ENCODE data around the gene RBM45.

The RBM45 gene

DNA sequence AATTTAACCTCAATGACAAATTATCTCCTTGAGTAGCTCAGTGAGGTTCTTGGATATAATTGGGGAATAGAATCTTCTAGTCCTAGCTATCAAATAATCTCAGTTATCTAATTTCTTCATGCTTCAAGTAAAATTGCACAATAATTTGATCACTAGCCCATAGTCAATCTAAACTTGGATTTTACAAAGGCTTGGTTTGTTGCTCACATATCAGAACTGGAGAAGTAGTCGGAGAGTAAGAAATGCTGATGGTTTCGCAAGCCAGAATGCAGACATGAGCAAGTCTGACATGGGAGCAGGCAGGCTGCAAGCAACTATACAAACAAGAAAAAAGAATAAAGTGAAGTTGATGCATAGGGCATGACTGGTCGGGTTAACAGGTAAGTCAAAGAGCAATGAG lies 28.0 kb upstream of the RBM45 start:
- TF ChIP-seq CTCF (IDR thresholded peaks at IDR 0.05; ENCODE audit: low read depth, low read length), result no peak

GRCh38 chr2:178088774-178089270 lies 23.4 kb upstream of the RBM45 start:
- no peak overlapping the region for H3K4me3 ChIP-seq (ENCODE audit: low read depth, low read length)
- no peak for TF ChIP-seq CTCF (IDR thresholded peaks at IDR 0.05; ENCODE audit: low read depth, low read length)

More for the DNA sequence above, 28.0 kb upstream of the RBM45 start:
- no peak overlapping the region for H3K4me3 ChIP-seq (ENCODE audit: low read depth, low read length)

DNA sequence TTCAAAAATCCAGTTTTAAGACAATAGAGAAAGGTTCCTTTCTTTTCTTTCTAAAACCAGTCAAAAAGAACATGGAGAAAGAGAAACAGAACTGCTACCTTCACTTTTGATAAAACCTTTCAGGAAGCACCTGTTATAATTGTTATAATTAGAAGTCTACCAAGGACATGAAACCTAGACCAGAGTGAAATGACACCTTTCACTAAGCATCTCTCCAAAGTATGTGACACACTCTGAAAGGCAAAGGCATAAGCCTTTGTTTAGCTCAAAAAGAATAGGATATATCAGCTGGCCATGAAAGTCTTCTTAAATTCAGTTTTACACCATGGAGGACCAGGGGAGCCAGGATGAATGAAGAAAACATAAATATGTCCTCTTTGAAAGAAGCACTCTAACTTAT lies 18.8 kb upstream of the RBM45 start:
- H3K4me3 ChIP-seq (ENCODE audit: low read depth, low read length), result no peak overlapping the region
- TF ChIP-seq CTCF (IDR thresholded peaks at IDR 0.05; ENCODE audit: low read depth, low read length), result no peak

- no peak overlapping the region for H3K4me3 ChIP-seq (ENCODE audit: low read depth, low read length)
- no peak for TF ChIP-seq CTCF (IDR thresholded peaks at IDR 0.05; ENCODE audit: low read depth, low read length)
These were observed 10.7 kb upstream of the RBM45 start for GRCh38 chr2:178101321-178102079.

DNA sequence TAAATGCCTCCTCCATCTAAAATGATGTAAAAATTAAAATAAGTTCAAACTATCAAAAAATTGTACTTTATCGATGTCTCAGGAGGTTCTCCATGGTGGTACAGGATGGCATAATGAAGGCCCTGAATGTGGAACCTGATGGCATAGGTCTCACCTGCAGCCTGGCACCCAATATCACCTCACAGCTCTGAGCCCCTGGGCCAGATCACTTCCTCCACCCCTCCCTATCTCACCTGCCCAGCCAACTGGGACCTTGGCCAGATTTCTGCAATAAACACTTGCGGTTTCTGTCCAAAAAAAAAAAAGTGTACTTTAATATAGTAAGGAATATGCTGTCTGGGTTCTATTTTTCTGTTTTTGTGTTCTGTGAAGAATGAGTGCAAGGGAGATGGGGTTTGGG lies 6.7 kb upstream of the RBM45 start:
- no peak overlapping the region for H3K4me3 ChIP-seq (ENCODE audit: low read depth, low read length)

GRCh38 chr2:178106053-178106452 lies 6.2 kb upstream of the RBM45 start:
- H3K4me3 ChIP-seq (ENCODE audit: low read depth, low read length), result no peak overlapping the region
- TF ChIP-seq CTCF (IDR thresholded peaks at IDR 0.05; ENCODE audit: low read depth, low read length), result no peak

More for the DNA sequence above, 6.7 kb upstream of the RBM45 start:
- TF ChIP-seq CTCF (IDR thresholded peaks at IDR 0.05; ENCODE audit: low read depth, low read length), result no peak

DNA sequence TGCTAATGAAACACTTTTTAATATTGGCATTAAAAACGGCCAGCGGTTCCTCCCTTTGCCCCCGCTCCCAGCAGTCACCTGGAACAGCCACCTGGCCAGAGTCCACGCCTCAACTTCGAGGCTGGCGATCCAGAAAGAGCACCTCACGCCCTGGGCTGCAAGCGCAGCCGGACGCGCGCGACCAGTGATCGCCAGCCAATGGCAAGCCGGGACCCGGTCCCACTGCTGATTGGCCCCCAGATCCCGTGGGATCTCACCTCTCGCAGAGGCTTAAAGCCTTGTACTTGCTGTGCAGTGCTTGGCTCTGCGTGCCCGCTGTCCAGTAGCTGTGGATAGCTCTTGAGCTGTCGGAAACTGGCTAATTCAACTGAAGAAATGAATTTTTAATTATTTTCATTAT lies 4.1 kb upstream of the RBM45 start:
- TF ChIP-seq CTCF (IDR thresholded peaks at IDR 0.05; ENCODE audit: low read depth, low read length), result no peak
- H3K4me3 ChIP-seq (ENCODE audit: low read depth, low read length), result no peak overlapping the region
